Keratinocyte (primary cell): Measurements from ENCODE around the gene S100A12. TPM values are rescaled to one million over a fixed set of nuclear protein-coding genes. Genes with fewer than 3 reads are reported as not detected.

Experiments used
- DNase-seq: peaks from one replicate; pipeline ENCODE4 v3.0.0-alpha.2; 2011; ENCODE audit warnings: low read depth, missing footprints, low spot score
- FAIRE-seq: peaks from 2 replicates; lab custom pipeline; 2011; peaks lifted over from hg19 to GRCh38; lab: Jason Lieb, UNC
- H2AFZ ChIP-seq: 2 replicates; pipeline ENCODE4 v1.6.0; 2012; ENCODE audit warnings: low read length, control low read depth, inconsistent platforms; ENCODE audit not compliant: control insufficient read depth
- H3K27ac ChIP-seq: 2 replicates; pipeline ENCODE4 v1.5.1; 2011; ENCODE audit warnings: low read length; ENCODE audit not compliant: control insufficient read depth, insufficient read depth
- H3K27me3 ChIP-seq: 3 replicates; pipeline ENCODE4 v1.6.0; 2011; ENCODE audit warnings: low read length; ENCODE audit not compliant: control insufficient read depth, insufficient read depth; ENCODE audit errors: extremely low read depth
- H3K36me3 ChIP-seq, 2 experiments: 2 replicates in 1 of 2; 3 replicates in 1 of 2; pipeline ENCODE4 v1.5.1; 2011; ENCODE audit warnings: low read length in 2 of 2, mild to moderate bottlenecking in 1 of 2; ENCODE audit not compliant: control insufficient read depth in 2 of 2, insufficient read depth in 2 of 2; ENCODE audit errors: extremely low read depth in 1 of 2
- H3K4me1 ChIP-seq: 3 replicates; pipeline ENCODE4 v1.5.1; 2011; ENCODE audit warnings: low read length; ENCODE audit not compliant: control insufficient read depth, insufficient read depth; ENCODE audit errors: extremely low read depth
- H3K4me2 ChIP-seq: 3 replicates; pipeline ENCODE4 v1.6.0; 2011; ENCODE audit warnings: low read depth, low read length; ENCODE audit not compliant: control insufficient read depth, insufficient read depth; ENCODE audit errors: extremely low read depth
- H3K4me3 ChIP-seq, 3 experiments: fragments of 200-600 bp in 1 of 3; sonication (generic) in 1 of 3; 2 replicates in 2 of 3; 3 replicates in 1 of 3; pipeline ENCODE4 v1.5.1; 2011 to 2016; ENCODE audit warnings: low read length in 3 of 3, mild to moderate bottlenecking in 3 of 3, control low read depth in 2 of 3, inconsistent platforms in 1 of 3, low read depth in 1 of 3, mixed read lengths in 1 of 3, mixed run types in 1 of 3, moderate library complexity in 1 of 3; ENCODE audit not compliant: control insufficient read depth in 2 of 3, insufficient read depth in 2 of 3; ENCODE audit errors: extremely low read depth in 1 of 3
- H3K79me2 ChIP-seq: 2 replicates; pipeline ENCODE4 v1.6.0; 2012; ENCODE audit warnings: low read length; ENCODE audit not compliant: control insufficient read depth, insufficient read depth
- H3K9ac ChIP-seq: 3 replicates; pipeline ENCODE4 v1.6.0; 2011; ENCODE audit warnings: low read length; ENCODE audit not compliant: control insufficient read depth, insufficient read depth; ENCODE audit errors: extremely low read depth
- H3K9me1 ChIP-seq: 3 replicates; pipeline ENCODE4 v1.6.0; 2011; ENCODE audit warnings: low read length; ENCODE audit not compliant: control insufficient read depth, insufficient read depth; ENCODE audit errors: extremely low read depth
- H3K9me3 ChIP-seq: 2 replicates; pipeline ENCODE4 v1.5.1; 2012; ENCODE audit warnings: low read depth, low read length; ENCODE audit not compliant: control insufficient read depth
- H4K20me1 ChIP-seq: 3 replicates; pipeline ENCODE4 v1.6.0; 2011; ENCODE audit warnings: low read length; ENCODE audit not compliant: control insufficient read depth, insufficient read depth; ENCODE audit errors: extremely low read depth
- EZH2 ChIP-seq: IDR thresholded peaks from one replicate; pipeline ENCODE4 v1.6.1; 2012; ENCODE audit warnings: inconsistent platforms, mild to moderate bottlenecking, low read length, moderate library complexity
- dilution Hi-C: fragments of 300-500 bp; cut with MboI; formaldehyde crosslinking; loops from one replicate; pipeline ENCODE4 v1.7.0; 2020; ENCODE audit warnings: low sequenced_read_pairs; ENCODE audit not compliant: extremely low pct_ligation_motif_present
- polyA plus RNA-seq, 5 experiments: library from polyadenylated mRNA; depleted of rRNA in 3 of 5; stranded (reverse) in 3 of 5; stranded (forward) in 1 of 5; unstranded in 1 of 5; fragments of >200 nt; gene quantifications; 1 replicate in 1 of 5; 2 replicates in 3 of 5; 3 replicates in 1 of 5; pipeline versions ENCODE4 v1.2.1 to v1.2.3, GENCODE V29; 2011 to 2012; ENCODE audit warnings: missing spikeins in 2 of 5, low read depth in 1 of 5, low replicate concordance in 1 of 5
- TF ChIP-seq, protein P1 (sequence below), 3 experiments: IDR thresholded peaks in 1 of 3; conservative IDR thresholded peaks in 1 of 3; optimal IDR thresholded peaks in 1 of 3; 2 replicates in 2 of 3; 3 replicates in 1 of 3; pipeline versions ENCODE3 to v1.5.1; 2011; ENCODE audit warnings: low read length in 3 of 3, mild to moderate bottlenecking in 3 of 3, moderate library complexity in 2 of 3, control low read depth in 1 of 3, inconsistent platforms in 1 of 3; ENCODE audit not compliant: insufficient read depth in 2 of 3; ENCODE audit errors: extremely low read depth in 1 of 3

The S100A12 gene
- polyA plus RNA-seq, 1 donor (not counting 4 experiments of a cell fraction or from before 2014, with no cell fraction given) = 1.5 TPM

DNA sequence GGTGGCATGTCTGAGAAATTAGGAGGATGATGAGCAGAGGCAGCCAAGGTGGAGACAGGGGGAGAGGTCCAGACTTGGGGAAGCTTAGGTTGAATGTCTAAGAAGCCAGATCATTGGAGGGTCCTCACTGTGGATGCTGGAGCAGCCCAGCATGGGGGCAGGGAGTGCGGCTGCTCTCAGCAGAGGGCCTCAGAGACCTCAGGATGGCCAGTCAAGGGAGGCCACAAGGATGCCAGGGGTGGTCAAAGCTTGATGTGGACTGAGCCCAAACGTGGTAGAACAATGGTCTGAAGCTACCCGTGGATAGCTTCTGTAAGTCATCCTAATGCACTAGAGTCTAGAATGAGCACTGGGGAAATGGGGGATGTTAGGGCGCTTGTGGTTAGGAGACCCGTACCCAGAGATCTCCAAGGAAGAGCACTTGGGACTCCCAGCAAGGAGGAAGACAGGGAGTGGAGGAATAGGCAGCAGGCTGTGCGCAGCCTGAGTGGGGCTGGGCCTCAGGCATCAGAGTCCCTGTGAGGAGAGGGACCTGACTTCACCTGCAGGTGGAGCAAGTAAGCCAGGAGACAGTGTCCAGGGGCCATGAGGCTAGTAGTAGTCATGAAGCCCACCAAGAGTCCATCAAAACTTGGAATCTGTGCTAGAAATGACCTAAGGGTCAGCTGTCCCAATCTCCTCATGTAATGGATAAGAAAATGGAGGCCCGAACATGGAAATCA lies 22.0 kb downstream of the S100A12 start:
- Histone ChIP-seq H3K9me1 (no peaks in the 10 kb centered on the region), H3K4me1 (peaks cover 22% of the 10 kb centered on the region), H3K36me3 (no peaks in the 10 kb centered on the region), H3K27ac (no peak overlapping the region), H3K27me3 (peaks cover 3% of the 10 kb centered on the region), H2AFZ (no peak overlapping the region), H3K9ac (no peak overlapping the region), H3K79me2 (no peaks in the 10 kb centered on the region), H3K4me2 (no peak overlapping the region), H3K9me3 (no peaks in the 10 kb centered on the region), H4K20me1 (no peaks in the 10 kb centered on the region), H3K4me3 (no peak overlapping the region)
- dilution Hi-C loops = loop anchor here (10.0 kb wide), 2 partner anchors 51 to 151 kb away; no protein-coding TSS in a partner anchor
- no peak for TF ChIP-seq EZH2
- TF ChIP-seq, protein P1, sequence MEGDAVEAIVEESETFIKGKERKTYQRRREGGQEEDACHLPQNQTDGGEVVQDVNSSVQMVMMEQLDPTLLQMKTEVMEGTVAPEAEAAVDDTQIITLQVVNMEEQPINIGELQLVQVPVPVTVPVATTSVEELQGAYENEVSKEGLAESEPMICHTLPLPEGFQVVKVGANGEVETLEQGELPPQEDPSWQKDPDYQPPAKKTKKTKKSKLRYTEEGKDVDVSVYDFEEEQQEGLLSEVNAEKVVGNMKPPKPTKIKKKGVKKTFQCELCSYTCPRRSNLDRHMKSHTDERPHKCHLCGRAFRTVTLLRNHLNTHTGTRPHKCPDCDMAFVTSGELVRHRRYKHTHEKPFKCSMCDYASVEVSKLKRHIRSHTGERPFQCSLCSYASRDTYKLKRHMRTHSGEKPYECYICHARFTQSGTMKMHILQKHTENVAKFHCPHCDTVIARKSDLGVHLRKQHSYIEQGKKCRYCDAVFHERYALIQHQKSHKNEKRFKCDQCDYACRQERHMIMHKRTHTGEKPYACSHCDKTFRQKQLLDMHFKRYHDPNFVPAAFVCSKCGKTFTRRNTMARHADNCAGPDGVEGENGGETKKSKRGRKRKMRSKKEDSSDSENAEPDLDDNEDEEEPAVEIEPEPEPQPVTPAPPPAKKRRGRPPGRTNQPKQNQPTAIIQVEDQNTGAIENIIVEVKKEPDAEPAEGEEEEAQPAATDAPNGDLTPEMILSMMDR (optimal IDR thresholded peaks at IDR 0.05 in 1 of 3, IDR thresholded peaks at IDR 0.05 in 1 of 3, conservative IDR thresholded peaks at IDR 0.05 in 1 of 3; ENCODE audit: extremely low read depth in 1 of 3, insufficient read depth in 2 of 3, low read length in 3 of 3) = peak; percentile 62 to 85 (median 67)
- FAIRE-seq = no peak
- no peak for DNase-seq

DNA sequence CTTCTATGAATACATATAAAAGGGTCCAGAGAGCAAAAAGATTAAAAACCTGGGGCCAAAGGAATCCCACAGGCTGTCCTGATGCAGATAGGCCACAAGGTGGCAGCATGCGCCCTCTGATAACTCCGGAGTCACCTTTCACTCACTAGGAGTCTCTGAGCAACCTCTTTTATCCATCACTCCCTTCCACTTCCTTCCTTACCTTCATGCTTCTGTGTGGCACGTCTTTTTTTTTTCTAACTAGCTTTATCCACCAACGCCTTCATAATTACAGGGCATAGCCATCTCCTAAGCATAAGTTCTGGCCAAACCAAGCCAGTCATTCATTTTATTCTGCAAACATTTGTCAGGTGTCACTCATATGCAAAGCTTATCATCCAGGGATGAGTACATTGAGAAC lies 22.9 kb downstream of the S100A12 start:
- no peaks in the 10 kb centered on the region for H3K36me3 ChIP-seq
- H2AFZ ChIP-seq = no peak overlapping the region
- no peak overlapping the region for H3K4me3 ChIP-seq
- FAIRE-seq = peak; percentile 74
- no peak overlapping the region for H3K4me2 ChIP-seq
- H3K4me1 ChIP-seq = peaks cover 18% of the 10 kb centered on the region
- no peaks in the 10 kb centered on the region for H3K9me3 ChIP-seq
- H3K27ac ChIP-seq = no peak overlapping the region
- dilution Hi-C loops = loop anchor here (10.0 kb wide), 2 partner anchors 52 to 152 kb away; no protein-coding TSS in a partner anchor
- H4K20me1 ChIP-seq = no peaks in the 10 kb centered on the region
- H3K79me2 ChIP-seq = no peaks in the 10 kb centered on the region
- no peaks in the 10 kb centered on the region for H3K9me1 ChIP-seq
- H3K27me3 ChIP-seq = peaks cover 3% of the 10 kb centered on the region
- no peak for DNase-seq
- H3K9ac ChIP-seq = no peak overlapping the region
- no peak for TF ChIP-seq EZH2
- TF ChIP-seq, protein P1 (optimal IDR thresholded peaks at IDR 0.05 in 1 of 3, IDR thresholded peaks at IDR 0.05 in 1 of 3, conservative IDR thresholded peaks at IDR 0.05 in 1 of 3; ENCODE audit: extremely low read depth in 1 of 3, insufficient read depth in 2 of 3, low read length in 3 of 3) = peak; percentile 82 to 89 (median 87)
